Occipital lobe (tissue), 1 donor: Measurements from ENCODE around the gene ENPP4. TPM values are rescaled to one million over a fixed set of nuclear protein-coding genes. Genes with fewer than 3 reads are reported as not detected.

Experiments used
- total RNA-seq: library from RNA; depleted of rRNA; stranded (reverse); fragments of >200 nt; gene quantifications from one replicate; pipeline ENCODE4 v1.2.3, GENCODE V29; 2014

The ENPP4 gene
- total RNA-seq, 1 donor from 2014 or later: 27.8 TPM

Other genes starting within 250 kb of the ENPP4 start
- gene CLIC5, start 114.1 kb upstream of the ENPP4 start, total RNA-seq: 0.47 TPM
- 4.7 TPM for gene ENPP5, start 41.0 kb downstream of the ENPP4 start, total RNA-seq